Measurements from ENCODE around the gene SKA2. TPM values are rescaled to one million over a fixed set of nuclear protein-coding genes. Genes with fewer than 3 reads are reported as not detected.

Gene SKA2
- total and polyA plus RNA-seq, 2 experiments from 2014 or later = 50.5 to 140 TPM

DNA sequence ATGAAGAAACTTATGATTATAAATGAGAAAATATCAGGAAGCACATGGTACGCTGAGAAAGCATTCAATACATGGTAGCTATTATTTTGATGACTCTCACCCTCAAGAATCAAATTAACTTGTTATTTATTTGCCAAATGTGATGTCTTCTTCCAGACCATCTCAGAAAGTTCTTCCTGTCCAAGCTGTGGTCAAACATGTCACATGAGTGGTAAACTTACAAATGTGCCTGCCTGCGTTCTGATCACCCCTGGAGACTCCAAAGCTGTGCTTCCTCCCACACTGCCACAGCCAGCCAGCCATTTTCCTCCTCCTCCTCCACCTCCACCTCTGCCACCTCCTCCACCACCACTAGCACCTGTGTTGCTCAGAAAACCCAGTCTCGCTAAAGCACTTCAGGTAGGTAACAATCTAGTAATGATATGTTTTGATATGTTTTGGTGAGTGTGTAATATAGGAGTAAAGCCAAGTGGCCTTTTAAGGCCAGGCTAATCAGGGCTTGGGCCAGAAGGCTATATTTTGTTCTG lies 38.4 kb upstream of the SKA2 start (continued):
- TF ChIP-seq, protein P1, sequence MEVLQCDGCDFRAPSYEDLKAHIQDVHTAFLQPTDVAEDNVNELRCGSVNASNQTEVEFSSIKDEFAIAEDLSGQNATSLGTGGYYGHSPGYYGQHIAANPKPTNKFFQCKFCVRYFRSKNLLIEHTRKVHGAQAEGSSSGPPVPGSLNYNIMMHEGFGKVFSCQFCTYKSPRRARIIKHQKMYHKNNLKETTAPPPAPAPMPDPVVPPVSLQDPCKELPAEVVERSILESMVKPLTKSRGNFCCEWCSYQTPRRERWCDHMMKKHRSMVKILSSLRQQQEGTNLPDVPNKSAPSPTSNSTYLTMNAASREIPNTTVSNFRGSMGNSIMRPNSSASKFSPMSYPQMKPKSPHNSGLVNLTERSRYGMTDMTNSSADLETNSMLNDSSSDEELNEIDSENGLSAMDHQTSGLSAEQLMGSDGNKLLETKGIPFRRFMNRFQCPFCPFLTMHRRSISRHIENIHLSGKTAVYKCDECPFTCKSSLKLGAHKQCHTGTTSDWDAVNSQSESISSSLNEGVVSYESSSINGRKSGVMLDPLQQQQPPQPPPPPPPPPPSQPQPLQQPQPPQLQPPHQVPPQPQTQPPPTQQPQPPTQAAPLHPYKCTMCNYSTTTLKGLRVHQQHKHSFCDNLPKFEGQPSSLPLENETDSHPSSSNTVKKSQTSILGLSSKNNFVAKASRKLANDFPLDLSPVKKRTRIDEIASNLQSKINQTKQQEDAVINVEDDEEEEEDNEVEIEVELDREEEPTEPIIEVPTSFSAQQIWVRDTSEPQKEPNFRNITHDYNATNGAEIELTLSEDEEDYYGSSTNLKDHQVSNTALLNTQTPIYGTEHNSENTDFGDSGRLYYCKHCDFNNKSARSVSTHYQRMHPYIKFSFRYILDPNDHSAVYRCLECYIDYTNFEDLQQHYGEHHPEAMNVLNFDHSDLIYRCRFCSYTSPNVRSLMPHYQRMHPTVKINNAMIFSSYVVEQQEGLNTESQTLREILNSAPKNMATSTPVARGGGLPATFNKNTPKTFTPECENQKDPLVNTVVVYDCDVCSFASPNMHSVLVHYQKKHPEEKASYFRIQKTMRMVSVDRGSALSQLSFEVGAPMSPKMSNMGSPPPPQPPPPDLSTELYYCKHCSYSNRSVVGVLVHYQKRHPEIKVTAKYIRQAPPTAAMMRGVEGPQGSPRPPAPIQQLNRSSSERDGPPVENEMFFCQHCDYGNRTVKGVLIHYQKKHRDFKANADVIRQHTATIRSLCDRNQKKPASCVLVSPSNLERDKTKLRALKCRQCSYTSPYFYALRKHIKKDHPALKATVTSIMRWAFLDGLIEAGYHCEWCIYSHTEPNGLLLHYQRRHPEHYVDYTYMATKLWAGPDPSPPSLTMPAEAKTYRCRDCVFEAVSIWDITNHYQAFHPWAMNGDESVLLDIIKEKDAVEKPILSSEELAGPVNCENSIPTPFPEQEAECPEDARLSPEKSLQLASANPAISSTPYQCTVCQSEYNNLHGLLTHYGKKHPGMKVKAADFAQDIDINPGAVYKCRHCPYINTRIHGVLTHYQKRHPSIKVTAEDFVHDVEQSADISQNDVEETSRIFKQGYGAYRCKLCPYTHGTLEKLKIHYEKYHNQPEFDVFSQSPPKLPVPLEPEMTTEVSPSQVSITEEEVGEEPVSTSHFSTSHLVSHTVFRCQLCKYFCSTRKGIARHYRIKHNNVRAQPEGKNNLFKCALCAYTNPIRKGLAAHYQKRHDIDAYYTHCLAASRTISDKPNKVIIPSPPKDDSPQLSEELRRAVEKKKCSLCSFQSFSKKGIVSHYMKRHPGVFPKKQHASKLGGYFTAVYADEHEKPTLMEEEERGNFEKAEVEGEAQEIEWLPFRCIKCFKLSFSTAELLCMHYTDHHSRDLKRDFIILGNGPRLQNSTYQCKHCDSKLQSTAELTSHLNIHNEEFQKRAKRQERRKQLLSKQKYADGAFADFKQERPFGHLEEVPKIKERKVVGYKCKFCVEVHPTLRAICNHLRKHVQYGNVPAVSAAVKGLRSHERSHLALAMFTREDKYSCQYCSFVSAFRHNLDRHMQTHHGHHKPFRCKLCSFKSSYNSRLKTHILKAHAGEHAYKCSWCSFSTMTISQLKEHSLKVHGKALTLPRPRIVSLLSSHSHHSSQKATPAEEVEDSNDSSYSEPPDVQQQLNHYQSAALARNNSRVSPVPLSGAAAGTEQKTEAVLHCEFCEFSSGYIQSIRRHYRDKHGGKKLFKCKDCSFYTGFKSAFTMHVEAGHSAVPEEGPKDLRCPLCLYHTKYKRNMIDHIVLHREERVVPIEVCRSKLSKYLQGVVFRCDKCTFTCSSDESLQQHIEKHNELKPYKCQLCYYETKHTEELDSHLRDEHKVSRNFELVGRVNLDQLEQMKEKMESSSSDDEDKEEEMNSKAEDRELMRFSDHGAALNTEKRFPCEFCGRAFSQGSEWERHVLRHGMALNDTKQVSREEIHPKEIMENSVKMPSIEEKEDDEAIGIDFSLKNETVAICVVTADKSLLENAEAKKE (CRISPR knock-in tag; IDR thresholded peaks at IDR 0.05) = no peak
- TF ChIP-seq ZNF114 (CRISPR knock-in tag; IDR thresholded peaks at IDR 0.05) (no peak), ZNF331 (CRISPR knock-in tag; IDR thresholded peaks at IDR 0.05; ENCODE audit: low read depth) (no peak), CREB1 (CRISPR knock-in tag; IDR thresholded peaks at IDR 0.05; ENCODE audit: low read depth) (no peak), POLR2AphosphoS5 (IDR thresholded peaks at IDR 0.05; ENCODE audit: low read depth) (no peak), JUNB (IDR thresholded peaks at IDR 0.05; ENCODE audit: unreplicated experiment) (no peak), STAT1 (IDR thresholded peaks at IDR 0.05; ENCODE audit: unreplicated experiment) (no peak), EZH2 (IDR thresholded peaks at IDR 0.05; ENCODE audit: low read depth, unreplicated experiment) (no peak), NANOG (IDR thresholded peaks at IDR 0.05; ENCODE audit: borderline replicate concordance) (no peak)
- TF ChIP-seq, protein P2, sequence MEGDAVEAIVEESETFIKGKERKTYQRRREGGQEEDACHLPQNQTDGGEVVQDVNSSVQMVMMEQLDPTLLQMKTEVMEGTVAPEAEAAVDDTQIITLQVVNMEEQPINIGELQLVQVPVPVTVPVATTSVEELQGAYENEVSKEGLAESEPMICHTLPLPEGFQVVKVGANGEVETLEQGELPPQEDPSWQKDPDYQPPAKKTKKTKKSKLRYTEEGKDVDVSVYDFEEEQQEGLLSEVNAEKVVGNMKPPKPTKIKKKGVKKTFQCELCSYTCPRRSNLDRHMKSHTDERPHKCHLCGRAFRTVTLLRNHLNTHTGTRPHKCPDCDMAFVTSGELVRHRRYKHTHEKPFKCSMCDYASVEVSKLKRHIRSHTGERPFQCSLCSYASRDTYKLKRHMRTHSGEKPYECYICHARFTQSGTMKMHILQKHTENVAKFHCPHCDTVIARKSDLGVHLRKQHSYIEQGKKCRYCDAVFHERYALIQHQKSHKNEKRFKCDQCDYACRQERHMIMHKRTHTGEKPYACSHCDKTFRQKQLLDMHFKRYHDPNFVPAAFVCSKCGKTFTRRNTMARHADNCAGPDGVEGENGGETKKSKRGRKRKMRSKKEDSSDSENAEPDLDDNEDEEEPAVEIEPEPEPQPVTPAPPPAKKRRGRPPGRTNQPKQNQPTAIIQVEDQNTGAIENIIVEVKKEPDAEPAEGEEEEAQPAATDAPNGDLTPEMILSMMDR (conservative IDR thresholded peaks at IDR 0.05; ENCODE audit: low read depth in 2 of 2) = no peak

Measured in GM23338 (cell line).